WTC11 (cell line): ENCODE results near the gene FLNA. TPM values are rescaled to one million over a fixed set of nuclear protein-coding genes. Genes with fewer than 3 reads are reported as not detected.
A peak's percentile ranks its signal among the peaks of the same experiment; 100 is the strongest.

Source experiments
- ATAC-seq: fragments of 200-7000 bp; cut with Tn5 transposase; 2 replicates; pipeline ENCODE4 v1.10.0; 2021; ENCODE audit warnings: mild to moderate bottlenecking, moderate library complexity
- CTCF ChIA-PET: fragments of 300-600 bp; sonication (Branson Sonifier 250); formaldehyde crosslinking; loops from one replicate; lab custom pipeline; 2021; ENCODE audit warnings: antibody characterized with exemption; lab: Charles Lee
- POLR2A ChIA-PET: fragments of 350-600 bp; sonication (Branson Sonifier 250); formaldehyde crosslinking; loops from one replicate; lab custom pipeline; 2021; ENCODE audit warnings: antibody characterized with exemption; lab: Charles Lee
- DNase-seq: peaks from one replicate; pipeline ENCODE4 v3.0.0; 2021; ENCODE audit warnings: low spot score
- H3K27ac Mint-ChIP-seq: 2 replicates; pipeline ENCODE4 v1.8.0; 2021; ENCODE audit warnings: mixed read lengths
- H3K27me3 Mint-ChIP-seq: 2 replicates; pipeline ENCODE4 v1.8.0; 2021; ENCODE audit warnings: low read depth, mild to moderate bottlenecking, moderate library complexity, mixed read lengths
- H3K36me3 Mint-ChIP-seq: 2 replicates; pipeline ENCODE4 v1.8.0; 2021; ENCODE audit warnings: mixed read lengths
- H3K4me1 Mint-ChIP-seq: 2 replicates; pipeline ENCODE4 v1.8.0; 2022; ENCODE audit warnings: mixed read lengths
- H3K4me3 Mint-ChIP-seq: 2 replicates; pipeline ENCODE4 v1.8.0; 2021; ENCODE audit warnings: mild to moderate bottlenecking, moderate library complexity, mixed read lengths
- H3K9me3 Mint-ChIP-seq: 2 replicates; pipeline ENCODE4 v1.8.0; 2021; ENCODE audit warnings: mixed read lengths
- CREM ChIP-seq: sonication (generic); formaldehyde crosslinking; IDR thresholded peaks from 2 replicates; pipeline ENCODE4 v1.8.1; 2022; ENCODE audit warnings: mild to moderate bottlenecking, missing genetic modification reagents, moderate library complexity
- ETV6 ChIP-seq: sonication (generic); formaldehyde crosslinking; IDR thresholded peaks from 2 replicates; pipeline ENCODE4 v1.8.1; 2022; ENCODE audit warnings: mild to moderate bottlenecking, missing genetic modification reagents
- HMGA2 ChIP-seq: fragments of 250-450 bp; sonication (Bioruptor Pico); IDR thresholded peaks from 2 replicates; pipeline ENCODE4 v1.4.0; 2021; ENCODE audit warnings: mild to moderate bottlenecking, moderate library complexity
- IRF2 ChIP-seq: sonication (generic); formaldehyde crosslinking; IDR thresholded peaks from 2 replicates; pipeline ENCODE4 v1.8.0; 2022; ENCODE audit warnings: low read depth, missing genetic modification reagents, borderline replicate concordance
- JAZF1 ChIP-seq: fragments of 250-450 bp; sonication (Bioruptor Pico); IDR thresholded peaks from 2 replicates; pipeline ENCODE4 v1.9.0; 2021; ENCODE audit warnings: moderate library complexity, mild to moderate bottlenecking, inconsistent platforms
- NFATC4 ChIP-seq: fragments of 250-450 bp; sonication (Bioruptor Pico); IDR thresholded peaks from 2 replicates; pipeline ENCODE4 v1.9.0; 2021; ENCODE audit warnings: mild to moderate bottlenecking
- PRRX2 ChIP-seq: fragments of 250-450 bp; sonication (Bioruptor Pico); IDR thresholded peaks from 2 replicates; pipeline ENCODE4 v1.8.0; 2021; ENCODE audit warnings: mild to moderate bottlenecking
- RELA ChIP-seq: sonication (generic); formaldehyde crosslinking; IDR thresholded peaks from 2 replicates; pipeline ENCODE4 v1.8.1; 2022; ENCODE audit warnings: missing genetic modification reagents, mild to moderate bottlenecking, borderline replicate concordance
- ZNF121 ChIP-seq: sonication (generic); formaldehyde crosslinking; IDR thresholded peaks from 2 replicates; pipeline ENCODE4 v1.8.0; 2023; ENCODE audit warnings: missing genetic modification reagents
- ZNF219 ChIP-seq: sonication (generic); formaldehyde crosslinking; IDR thresholded peaks from 2 replicates; pipeline ENCODE4 v1.8.0; 2023; ENCODE audit warnings: missing genetic modification reagents, mild to moderate bottlenecking, borderline replicate concordance
- ZNF263 ChIP-seq: sonication (generic); formaldehyde crosslinking; IDR thresholded peaks from 2 replicates; pipeline ENCODE4 v1.8.1; 2022; ENCODE audit warnings: low read depth, mild to moderate bottlenecking, moderate library complexity, missing genetic modification reagents
- ZNF396 ChIP-seq: fragments of 250-450 bp; sonication (Bioruptor Pico); IDR thresholded peaks from 2 replicates; pipeline ENCODE4 v1.8.0; 2021; ENCODE audit warnings: mild to moderate bottlenecking, moderate library complexity, borderline replicate concordance
- ZNF416 ChIP-seq: fragments of 250-450 bp; sonication (Bioruptor Pico); IDR thresholded peaks from 2 replicates; pipeline ENCODE4 v1.9.0; 2021; ENCODE audit warnings: mild to moderate bottlenecking, inconsistent platforms
- ZNF423 ChIP-seq: fragments of 250-450 bp; sonication (Bioruptor Pico); IDR thresholded peaks from 2 replicates; pipeline ENCODE4 v2.1.2; 2022; ENCODE audit warnings: mild to moderate bottlenecking, moderate library complexity
- total RNA-seq: library from RNA; stranded (reverse); gene quantifications from 3 replicates; pipeline ENCODE4 v1.2.3, GENCODE V29; 2021
- TF ChIP-seq, protein P1 (sequence below): sonication (generic); formaldehyde crosslinking; IDR thresholded peaks from 2 replicates; pipeline ENCODE4 v1.8.1; 2023; ENCODE audit warnings: mild to moderate bottlenecking, missing genetic modification reagents
- TF ChIP-seq, protein P2 (sequence below): sonication (generic); formaldehyde crosslinking; conservative IDR thresholded peaks from 2 replicates; pipeline ENCODE4 v1.8.1; 2022; ENCODE audit warnings: mild to moderate bottlenecking, missing genetic modification reagents
- TF ChIP-seq, protein P3 (sequence below): sonication (generic); formaldehyde crosslinking; IDR thresholded peaks from 2 replicates; pipeline ENCODE4 v1.8.1; 2023; ENCODE audit warnings: mild to moderate bottlenecking, missing genetic modification reagents, moderate library complexity
- TF ChIP-seq, protein P4 (sequence below): sonication (generic); formaldehyde crosslinking; IDR thresholded peaks from 2 replicates; pipeline ENCODE4 v1.8.0; 2023; ENCODE audit warnings: missing genetic modification reagents
- TF ChIP-seq, protein P5 (sequence below): sonication (generic); formaldehyde crosslinking; IDR thresholded peaks from 2 replicates; pipeline ENCODE4 v1.8.0; 2022; ENCODE audit warnings: mild to moderate bottlenecking, missing genetic modification reagents
- TF ChIP-seq, protein P6 (sequence below): fragments of 250-450 bp; sonication (Bioruptor Pico); IDR thresholded peaks from 2 replicates; pipeline ENCODE4 v1.9.0; 2021; ENCODE audit warnings: moderate library complexity, mild to moderate bottlenecking, inconsistent platforms, borderline replicate concordance
- TF ChIP-seq, protein P7 (sequence below): sonication (generic); formaldehyde crosslinking; IDR thresholded peaks from 2 replicates; pipeline ENCODE4 v1.8.1; 2022; ENCODE audit warnings: mild to moderate bottlenecking, moderate library complexity, missing genetic modification reagents

The FLNA gene
- total RNA-seq, 1 experiment from 2014 or later: 1,017 TPM

DNA sequence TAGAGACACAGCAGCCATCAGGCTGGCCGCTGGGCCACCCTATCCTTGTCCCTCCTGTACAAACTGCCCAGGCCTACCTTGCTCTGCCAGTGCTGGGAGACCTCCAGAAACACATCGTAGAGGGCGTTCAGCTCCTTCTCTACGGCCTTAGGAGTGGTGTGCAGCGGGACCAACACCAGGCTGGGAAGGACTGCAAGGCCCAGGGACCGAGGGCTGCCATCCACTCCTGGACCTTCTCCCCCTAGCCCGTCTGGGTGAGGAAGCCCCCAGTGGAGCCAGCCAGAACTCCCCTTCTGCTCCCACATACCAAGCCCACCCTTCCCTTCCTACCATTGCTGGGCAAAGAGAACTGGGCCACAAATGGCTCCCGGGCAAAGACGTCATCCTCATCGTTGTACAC is 28.8 kb upstream of the FLNA start (continued):
- TF ChIP-seq, protein P1, sequence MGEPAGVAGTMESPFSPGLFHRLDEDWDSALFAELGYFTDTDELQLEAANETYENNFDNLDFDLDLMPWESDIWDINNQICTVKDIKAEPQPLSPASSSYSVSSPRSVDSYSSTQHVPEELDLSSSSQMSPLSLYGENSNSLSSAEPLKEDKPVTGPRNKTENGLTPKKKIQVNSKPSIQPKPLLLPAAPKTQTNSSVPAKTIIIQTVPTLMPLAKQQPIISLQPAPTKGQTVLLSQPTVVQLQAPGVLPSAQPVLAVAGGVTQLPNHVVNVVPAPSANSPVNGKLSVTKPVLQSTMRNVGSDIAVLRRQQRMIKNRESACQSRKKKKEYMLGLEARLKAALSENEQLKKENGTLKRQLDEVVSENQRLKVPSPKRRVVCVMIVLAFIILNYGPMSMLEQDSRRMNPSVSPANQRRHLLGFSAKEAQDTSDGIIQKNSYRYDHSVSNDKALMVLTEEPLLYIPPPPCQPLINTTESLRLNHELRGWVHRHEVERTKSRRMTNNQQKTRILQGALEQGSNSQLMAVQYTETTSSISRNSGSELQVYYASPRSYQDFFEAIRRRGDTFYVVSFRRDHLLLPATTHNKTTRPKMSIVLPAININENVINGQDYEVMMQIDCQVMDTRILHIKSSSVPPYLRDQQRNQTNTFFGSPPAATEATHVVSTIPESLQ (CRISPR knock-in tag): no peak
- TF ChIP-seq ZNF263 (CRISPR knock-in tag) (no peak), CREM (CRISPR knock-in tag) (no peak)

DNA sequence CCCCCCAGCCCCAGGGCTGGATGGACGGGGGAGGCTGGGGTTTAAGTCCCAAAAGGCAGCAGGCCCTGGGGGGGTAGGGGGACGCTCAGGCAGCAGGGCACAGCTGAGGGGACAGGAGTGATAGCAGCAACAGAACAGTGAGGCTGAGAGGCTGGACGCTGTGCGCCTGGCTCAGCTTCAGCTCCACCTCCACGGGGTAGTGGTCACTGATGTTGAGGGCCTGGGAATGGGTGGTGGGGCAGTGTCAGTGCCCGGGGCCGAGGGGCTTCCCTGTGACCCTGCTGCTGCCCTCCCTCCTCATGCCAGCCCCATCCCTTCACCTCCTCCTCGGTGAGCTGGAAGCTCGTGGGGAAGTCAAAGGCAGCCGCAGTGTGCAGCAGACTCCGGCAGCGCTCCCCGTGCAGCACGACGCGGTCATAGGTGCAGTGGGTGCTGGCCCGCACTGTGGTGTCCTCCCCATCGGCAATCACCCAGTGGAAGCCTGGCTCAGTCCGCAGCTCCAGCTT is 28.2 kb upstream of the FLNA start:
- POLR2A ChIA-PET: no interaction called here
- peak; percentile 2 for ATAC-seq
- CTCF ChIA-PET: interaction anchor here (1.2 kb wide), 1 partner anchor 125 kb away, joined by 5 read pairs; no protein-coding TSS in a partner anchor
- Mint-ChIP-seq H3K27me3 (no peaks in the 10 kb centered on the region), H3K4me3 (no peak overlapping the region), H3K4me1 (peaks cover 16% of the 10 kb centered on the region), H3K36me3 (peaks cover 25% of the 10 kb centered on the region), H3K9me3 (no peaks in the 10 kb centered on the region), H3K27ac (peak overlapping the region; percentile 45; the same call in 1 of the 2 replicates)
- DNase-seq: no peak
- TF ChIP-seq RELA: no peak
- TF ChIP-seq, protein P2, sequence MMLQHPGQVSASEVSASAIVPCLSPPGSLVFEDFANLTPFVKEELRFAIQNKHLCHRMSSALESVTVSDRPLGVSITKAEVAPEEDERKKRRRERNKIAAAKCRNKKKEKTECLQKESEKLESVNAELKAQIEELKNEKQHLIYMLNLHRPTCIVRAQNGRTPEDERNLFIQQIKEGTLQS (CRISPR knock-in tag): no peak
- no peak for TF ChIP-seq ZNF121
- TF ChIP-seq, protein P3, sequence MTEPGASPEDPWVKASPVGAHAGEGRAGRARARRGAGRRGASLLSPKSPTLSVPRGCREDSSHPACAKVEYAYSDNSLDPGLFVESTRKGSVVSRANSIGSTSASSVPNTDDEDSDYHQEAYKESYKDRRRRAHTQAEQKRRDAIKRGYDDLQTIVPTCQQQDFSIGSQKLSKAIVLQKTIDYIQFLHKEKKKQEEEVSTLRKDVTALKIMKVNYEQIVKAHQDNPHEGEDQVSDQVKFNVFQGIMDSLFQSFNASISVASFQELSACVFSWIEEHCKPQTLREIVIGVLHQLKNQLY (CRISPR knock-in tag): no peak
- TF ChIP-seq CREM (CRISPR knock-in tag): no peak
- no peak for TF ChIP-seq ZNF423 (CRISPR knock-in tag)
- no peak for TF ChIP-seq JAZF1 (CRISPR knock-in tag)
- TF ChIP-seq, protein P4, sequence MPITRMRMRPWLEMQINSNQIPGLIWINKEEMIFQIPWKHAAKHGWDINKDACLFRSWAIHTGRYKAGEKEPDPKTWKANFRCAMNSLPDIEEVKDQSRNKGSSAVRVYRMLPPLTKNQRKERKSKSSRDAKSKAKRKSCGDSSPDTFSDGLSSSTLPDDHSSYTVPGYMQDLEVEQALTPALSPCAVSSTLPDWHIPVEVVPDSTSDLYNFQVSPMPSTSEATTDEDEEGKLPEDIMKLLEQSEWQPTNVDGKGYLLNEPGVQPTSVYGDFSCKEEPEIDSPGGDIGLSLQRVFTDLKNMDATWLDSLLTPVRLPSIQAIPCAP: no peak
- no peak for TF ChIP-seq IRF2 (CRISPR knock-in tag)
- no peak for TF ChIP-seq ZNF219 (CRISPR knock-in tag)
- TF ChIP-seq, protein P5, sequence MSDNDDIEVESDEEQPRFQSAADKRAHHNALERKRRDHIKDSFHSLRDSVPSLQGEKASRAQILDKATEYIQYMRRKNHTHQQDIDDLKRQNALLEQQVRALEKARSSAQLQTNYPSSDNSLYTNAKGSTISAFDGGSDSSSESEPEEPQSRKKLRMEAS (CRISPR knock-in tag): no peak
- TF ChIP-seq ZNF396 (CRISPR knock-in tag): no peak
- TF ChIP-seq ZNF416: no peak

DNA sequence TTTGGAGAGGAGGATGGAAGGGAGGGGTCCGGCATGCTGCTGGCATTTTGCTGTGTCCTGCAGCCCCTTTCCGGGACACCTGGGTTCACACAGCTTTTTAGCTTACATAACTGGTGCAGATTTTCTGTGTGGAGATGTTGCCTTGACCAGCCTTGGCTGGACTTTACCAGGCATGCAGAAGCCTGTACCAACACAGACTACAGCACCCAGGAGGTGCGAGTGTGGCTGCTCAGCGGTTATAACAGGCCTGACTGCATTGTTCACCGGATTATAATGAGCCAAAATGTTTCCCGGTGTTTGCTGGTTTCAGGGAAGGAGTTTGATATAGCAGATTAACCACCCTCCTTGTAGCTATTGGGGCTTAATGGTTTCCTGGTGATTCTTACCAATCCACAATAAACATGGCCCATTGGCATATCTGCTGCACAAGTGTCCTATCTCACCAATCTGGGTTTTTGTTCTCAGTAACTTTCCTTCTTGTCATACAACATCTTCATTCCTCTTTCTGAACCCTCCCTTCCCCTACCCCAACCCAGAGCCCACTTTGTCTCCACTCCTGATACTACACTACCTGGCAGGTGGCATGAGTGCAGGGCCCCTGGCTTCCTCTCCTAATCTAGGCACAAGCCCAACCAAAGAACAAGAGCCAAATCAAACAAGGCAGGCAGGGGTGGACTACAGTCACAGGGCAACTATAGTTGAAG is 27.6 kb upstream of the FLNA start:
- peaks cover 16% of the 10 kb centered on the region for H3K4me1 Mint-ChIP-seq
- DNase-seq (no peak), ATAC-seq (peak; percentile 4)
- H3K4me3 Mint-ChIP-seq: no peak overlapping the region
- ChIA-PET CTCF (interaction anchor here (1.2 kb wide), 1 partner anchor 125 kb away, joined by 5 read pairs; no protein-coding TSS in a partner anchor), POLR2A (no interaction called here)
- H3K27me3 Mint-ChIP-seq: no peaks in the 10 kb centered on the region
- no peaks in the 10 kb centered on the region for H3K9me3 Mint-ChIP-seq
- peaks cover 25% of the 10 kb centered on the region for H3K36me3 Mint-ChIP-seq
- H3K27ac Mint-ChIP-seq: peak overlapping the region; percentile 45; the same call in 1 of the 2 replicates
- TF ChIP-seq, protein P6, sequence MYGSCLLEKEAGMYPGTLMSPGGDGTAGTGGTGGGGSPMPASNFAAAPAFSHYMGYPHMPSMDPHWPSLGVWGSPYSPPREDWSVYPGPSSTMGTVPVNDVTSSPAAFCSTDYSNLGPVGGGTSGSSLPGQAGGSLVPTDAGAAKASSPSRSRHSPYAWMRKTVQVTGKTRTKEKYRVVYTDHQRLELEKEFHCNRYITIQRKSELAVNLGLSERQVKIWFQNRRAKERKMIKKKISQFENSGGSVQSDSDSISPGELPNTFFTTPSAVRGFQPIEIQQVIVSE (CRISPR knock-in tag): no peak
- TF ChIP-seq, protein P7, sequence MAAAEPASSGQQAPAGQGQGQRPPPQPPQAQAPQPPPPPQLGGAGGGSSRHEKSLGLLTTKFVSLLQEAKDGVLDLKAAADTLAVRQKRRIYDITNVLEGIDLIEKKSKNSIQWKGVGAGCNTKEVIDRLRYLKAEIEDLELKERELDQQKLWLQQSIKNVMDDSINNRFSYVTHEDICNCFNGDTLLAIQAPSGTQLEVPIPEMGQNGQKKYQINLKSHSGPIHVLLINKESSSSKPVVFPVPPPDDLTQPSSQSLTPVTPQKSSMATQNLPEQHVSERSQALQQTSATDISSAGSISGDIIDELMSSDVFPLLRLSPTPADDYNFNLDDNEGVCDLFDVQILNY (CRISPR knock-in tag): no peak
- TF ChIP-seq NFATC4 (CRISPR knock-in tag) (peak; percentile 19; the same call in 1 of the 2 replicates), PRRX2 (peak; percentile 90), HMGA2 (CRISPR knock-in tag) (no peak), ETV6 (no peak)
